PC-9 (cell line): ENCODE measurements around the gene AVEN.

Source experiments
- CTCF ChIP-seq: fragments of 200-600 bp; sonication (generic); conservative IDR thresholded peaks from 2 replicates; pipeline ENCODE4 v1.6.1; 2017; ENCODE audit warnings: mixed run types, antibody characterized with exemption, mild to moderate bottlenecking, moderate library complexity
- EZH2 ChIP-seq: fragments of 200-600 bp; sonication (generic); IDR thresholded peaks from 2 replicates; pipeline ENCODE4 v1.8.0; 2017; ENCODE audit warnings: antibody characterized with exemption, low read depth

GRCh38 chr15:33971811-33972210 is 67.2 kb downstream of the AVEN start:
- TF ChIP-seq CTCF (no peak), EZH2 (no peak)
